Mesothelial cell of epicardium (in vitro differentiated cells): ENCODE results near the gene ASCC1. TPM values are rescaled to one million over a fixed set of nuclear protein-coding genes. Genes with fewer than 3 reads are reported as not detected.

Source experiments
- DNase-seq, 2 experiments: peaks; one replicate each; pipeline ENCODE4 v3.0.0; 2021; ENCODE audit warnings: low spot score in 2 of 2; ENCODE audit not compliant: unreplicated experiment in 2 of 2
- H3K27ac Mint-ChIP-seq: 2 replicates; pipeline ENCODE4 v1.8.0; 2021; ENCODE audit warnings: mixed read lengths
- H3K27me3 Mint-ChIP-seq: 2 replicates; pipeline ENCODE4 v1.8.0; 2021; ENCODE audit warnings: low read depth, mixed read lengths
- H3K36me3 Mint-ChIP-seq: 2 replicates; pipeline ENCODE4 v1.8.0; 2021; ENCODE audit warnings: mixed read lengths
- H3K4me1 Mint-ChIP-seq: 2 replicates; pipeline ENCODE4 v1.8.0; 2021; ENCODE audit warnings: mixed read lengths
- H3K4me3 Mint-ChIP-seq: 2 replicates; pipeline ENCODE4 v1.8.0; 2021; ENCODE audit warnings: mild to moderate bottlenecking, moderate library complexity, mixed read lengths
- H3K9me3 Mint-ChIP-seq: 2 replicates; pipeline ENCODE4 v1.8.0; 2021; ENCODE audit warnings: mixed read lengths
- total RNA-seq: library from RNA; stranded (reverse); gene quantifications from 3 replicates; pipeline ENCODE4 v1.2.1, GENCODE V29; 2021
- TF ChIP-seq, protein P1 (sequence below): fragments of 200-600 bp; sonication (generic); IDR thresholded peaks from one replicate; pipeline ENCODE4 v1.5.0; 2021; ENCODE audit warnings: antibody characterized with exemption; ENCODE audit not compliant: unreplicated experiment

ASCC1 gene
- total RNA-seq, 1 donor from 2014 or later, result 36.6 TPM

DNA sequence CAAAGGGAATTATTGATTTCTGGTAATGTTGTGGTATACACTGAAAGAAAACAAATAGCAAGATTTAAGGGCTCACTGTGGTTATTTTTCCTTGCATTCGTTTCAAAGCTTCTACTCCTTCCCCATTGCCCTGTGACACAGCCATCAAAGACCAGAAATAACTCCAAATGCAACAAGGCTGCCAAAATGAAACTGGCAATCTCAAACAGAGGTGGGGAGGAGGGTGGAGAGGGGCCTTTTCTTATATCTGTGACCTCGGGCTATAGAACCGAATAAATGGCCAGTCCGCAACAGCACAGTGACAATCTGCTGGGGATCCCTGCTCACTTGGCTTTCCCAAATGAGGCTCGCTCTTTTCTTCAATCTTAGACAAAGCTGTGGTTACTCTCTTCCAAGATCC is 110.4 kb downstream of the ASCC1 start:
- no peaks in the 10 kb centered on the region for H3K27me3 Mint-ChIP-seq
- no peaks in the 10 kb centered on the region for H3K9me3 Mint-ChIP-seq
- H3K36me3 Mint-ChIP-seq, result peaks cover 19% of the 10 kb centered on the region
- H3K27ac Mint-ChIP-seq, result no peak overlapping the region
- no peak for DNase-seq
- H3K4me1 Mint-ChIP-seq, result peaks cover 27% of the 10 kb centered on the region
- no peak overlapping the region for H3K4me3 Mint-ChIP-seq
- TF ChIP-seq, protein P1, sequence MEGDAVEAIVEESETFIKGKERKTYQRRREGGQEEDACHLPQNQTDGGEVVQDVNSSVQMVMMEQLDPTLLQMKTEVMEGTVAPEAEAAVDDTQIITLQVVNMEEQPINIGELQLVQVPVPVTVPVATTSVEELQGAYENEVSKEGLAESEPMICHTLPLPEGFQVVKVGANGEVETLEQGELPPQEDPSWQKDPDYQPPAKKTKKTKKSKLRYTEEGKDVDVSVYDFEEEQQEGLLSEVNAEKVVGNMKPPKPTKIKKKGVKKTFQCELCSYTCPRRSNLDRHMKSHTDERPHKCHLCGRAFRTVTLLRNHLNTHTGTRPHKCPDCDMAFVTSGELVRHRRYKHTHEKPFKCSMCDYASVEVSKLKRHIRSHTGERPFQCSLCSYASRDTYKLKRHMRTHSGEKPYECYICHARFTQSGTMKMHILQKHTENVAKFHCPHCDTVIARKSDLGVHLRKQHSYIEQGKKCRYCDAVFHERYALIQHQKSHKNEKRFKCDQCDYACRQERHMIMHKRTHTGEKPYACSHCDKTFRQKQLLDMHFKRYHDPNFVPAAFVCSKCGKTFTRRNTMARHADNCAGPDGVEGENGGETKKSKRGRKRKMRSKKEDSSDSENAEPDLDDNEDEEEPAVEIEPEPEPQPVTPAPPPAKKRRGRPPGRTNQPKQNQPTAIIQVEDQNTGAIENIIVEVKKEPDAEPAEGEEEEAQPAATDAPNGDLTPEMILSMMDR, result no peak

DNA sequence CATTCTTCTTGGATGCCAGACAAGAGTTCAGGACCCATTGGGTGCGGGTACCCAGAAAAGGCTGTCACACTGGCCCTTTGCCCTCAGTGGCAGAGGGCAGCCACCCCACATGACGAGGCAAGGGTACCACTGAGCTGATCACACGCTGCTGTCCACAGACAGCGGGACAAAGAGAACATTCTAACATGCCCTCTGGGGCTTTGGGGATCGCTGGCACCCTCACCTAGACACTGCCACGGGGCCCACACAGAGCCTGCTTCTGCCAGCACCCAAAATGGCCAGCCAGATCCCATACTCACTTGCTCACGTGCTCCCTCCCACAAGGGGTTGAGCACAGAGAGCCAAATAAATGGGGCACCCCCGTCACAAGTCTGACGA is 111.0 kb downstream of the ASCC1 start:
- H3K4me1 Mint-ChIP-seq, result peaks cover 25% of the 10 kb centered on the region
- no peak overlapping the region for H3K27ac Mint-ChIP-seq
- TF ChIP-seq, protein P1, result no peak
- no peak for DNase-seq
- H3K4me3 Mint-ChIP-seq, result no peak overlapping the region
- no peaks in the 10 kb centered on the region for H3K9me3 Mint-ChIP-seq
- H3K27me3 Mint-ChIP-seq, result no peaks in the 10 kb centered on the region
- H3K36me3 Mint-ChIP-seq, result peaks cover 20% of the 10 kb centered on the region

DNA sequence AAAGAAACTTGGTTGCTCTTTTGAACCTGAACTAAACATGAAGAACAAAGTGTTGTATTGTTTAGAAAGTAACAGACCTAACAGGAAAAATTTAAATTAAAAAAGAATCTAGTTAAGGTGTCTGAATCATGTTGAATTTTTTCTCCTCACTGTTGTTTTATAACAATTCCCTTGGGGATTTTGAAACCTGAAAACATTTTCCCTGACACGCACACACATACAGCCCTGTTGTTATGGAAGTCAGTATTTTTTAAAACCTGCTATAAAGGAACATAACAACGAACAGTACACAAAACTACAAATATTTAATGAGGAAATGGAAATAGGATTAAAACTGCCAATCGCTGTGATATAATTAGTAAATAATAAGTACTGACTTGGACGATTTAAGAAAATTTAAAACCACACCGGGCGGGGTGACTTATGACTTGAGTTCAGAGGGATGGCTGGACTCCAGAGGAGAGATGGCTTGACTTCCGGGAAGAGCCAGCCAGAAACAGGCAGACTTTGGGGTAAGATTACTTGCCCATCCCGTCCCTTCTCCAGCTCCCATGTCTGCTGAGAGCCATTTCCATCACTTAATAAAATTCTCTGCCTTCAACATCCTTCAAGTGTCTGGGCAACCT is 111.5 kb downstream of the ASCC1 start:
- peaks cover 22% of the 10 kb centered on the region for H3K36me3 Mint-ChIP-seq
- H3K4me3 Mint-ChIP-seq, result no peak overlapping the region
- TF ChIP-seq, protein P1, result no peak
- no peak overlapping the region for H3K27ac Mint-ChIP-seq
- H3K27me3 Mint-ChIP-seq, result no peaks in the 10 kb centered on the region
- no peak for DNase-seq
- H3K4me1 Mint-ChIP-seq, result peaks cover 22% of the 10 kb centered on the region
- no peaks in the 10 kb centered on the region for H3K9me3 Mint-ChIP-seq

DNA sequence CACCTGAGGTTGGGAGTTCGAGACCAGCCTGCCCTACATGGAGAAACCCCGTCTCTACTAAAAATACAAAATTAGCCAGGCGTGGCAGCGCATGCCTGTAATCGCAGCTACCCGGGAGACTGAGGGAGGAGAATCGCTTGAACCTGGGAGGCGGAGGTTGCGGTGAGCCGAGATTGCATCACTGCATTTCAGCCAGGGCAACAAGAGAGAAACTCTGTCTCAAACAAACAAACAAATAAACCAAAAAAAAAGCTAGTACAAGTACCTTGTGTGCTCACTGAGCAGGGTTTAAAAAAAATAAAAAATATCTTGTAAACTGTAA is 116.5 kb downstream of the ASCC1 start:
- no peak overlapping the region for H3K27ac Mint-ChIP-seq

DNA sequence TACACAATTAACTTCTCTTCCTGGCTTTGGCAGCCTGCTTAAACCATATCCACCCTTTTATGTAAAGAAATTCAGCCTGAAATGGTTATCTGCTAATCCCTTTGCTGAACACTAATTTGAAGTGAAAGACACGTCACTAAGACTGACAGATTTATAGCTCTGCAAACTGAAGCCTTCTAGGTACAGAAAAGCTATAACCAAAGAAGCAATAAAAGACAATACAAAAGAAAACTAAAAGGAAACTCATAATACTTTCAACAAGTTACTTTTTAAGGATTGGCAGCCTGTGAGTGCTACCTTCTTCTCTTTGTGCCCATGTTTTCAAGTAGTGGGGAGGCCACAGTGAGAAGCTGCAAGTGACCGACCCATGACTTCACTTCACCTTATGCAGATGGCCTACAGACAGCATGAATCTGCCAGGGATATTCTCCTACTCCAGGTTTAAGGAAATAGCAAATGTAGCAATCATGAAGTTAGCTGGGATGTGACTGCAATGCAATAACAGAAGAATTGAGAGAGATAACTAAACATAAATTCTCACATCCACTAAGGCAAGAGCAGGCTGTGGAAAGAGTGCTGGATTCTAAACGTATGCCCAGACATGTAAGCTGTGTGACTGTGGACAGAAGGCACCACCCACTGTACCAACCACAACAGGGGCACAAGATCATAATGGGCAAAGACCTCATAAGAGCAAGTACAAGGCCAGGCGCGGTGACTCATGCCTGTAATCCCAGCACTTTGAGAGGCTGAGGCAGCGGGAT is 117.1 kb downstream of the ASCC1 start:
- no peak overlapping the region for H3K27ac Mint-ChIP-seq
- no peak overlapping the region for H3K4me3 Mint-ChIP-seq
- H3K27me3 Mint-ChIP-seq, result no peaks in the 10 kb centered on the region

More for the DNA sequence above, 116.5 kb downstream of the ASCC1 start:
- Mint-ChIP-seq H3K36me3 (peaks cover 36% of the 10 kb centered on the region), H3K9me3 (no peaks in the 10 kb centered on the region), H3K4me3 (no peak overlapping the region), H3K27me3 (no peaks in the 10 kb centered on the region), H3K4me1 (peaks cover 16% of the 10 kb centered on the region)
- no peak for DNase-seq
- TF ChIP-seq, protein P1, result no peak

More for the DNA sequence above, 117.1 kb downstream of the ASCC1 start:
- Mint-ChIP-seq H3K9me3 (no peaks in the 10 kb centered on the region), H3K4me1 (peaks cover 16% of the 10 kb centered on the region), H3K36me3 (peaks cover 36% of the 10 kb centered on the region)
- TF ChIP-seq, protein P1, result no peak
- DNase-seq, result no peak
